K562 (cell line): ENCODE results near the gene ZNF699. TPM values are rescaled to one million over a fixed set of nuclear protein-coding genes. Genes with fewer than 3 reads are reported as not detected.
A peak's percentile ranks its signal among the peaks of the same experiment; 100 is the strongest.

Experiments
- BACH1 ChIP-seq: fragments of 200-800 bp; sonication (Bioruptor generic); IDR thresholded peaks from 2 replicates; pipeline ENCODE4 v1.6.1; 2016; ENCODE audit warnings: missing genetic modification characterization, missing compliant biosample characterization
- CBFB ChIP-seq: sonication (generic); formaldehyde crosslinking; IDR thresholded peaks from 2 replicates; pipeline ENCODE4 v1.4.0; 2020; ENCODE audit warnings: mild to moderate bottlenecking, missing genetic modification reagents
- ELF4 ChIP-seq: fragments of 450-650 bp; formaldehyde crosslinking; IDR thresholded peaks from 2 replicates; pipeline ENCODE4 v1.4.0; 2022; ENCODE audit warnings: missing genetic modification characterization
- FOXK1 ChIP-seq: sonication (generic); formaldehyde crosslinking; IDR thresholded peaks from 2 replicates; pipeline ENCODE4 v1.8.0; 2022; ENCODE audit warnings: missing genetic modification reagents, mild to moderate bottlenecking, borderline replicate concordance
- FOXM1 ChIP-seq, 2 experiments: fragments of 450-650 bp in 1 of 2; sonication (generic) in 1 of 2; formaldehyde crosslinking in 1 of 2; IDR thresholded peaks; 2 replicates each; pipeline versions ENCODE4 v1.6.1 to v1.9.0; 2017 to 2022; ENCODE audit warnings: low read depth in 2 of 2, mild to moderate bottlenecking in 2 of 2, missing genetic modification reagents in 1 of 2, moderate library complexity in 1 of 2
- L3MBTL2 ChIP-seq: fragments of 450-650 bp; IDR thresholded peaks from 2 replicates; pipeline ENCODE4 v1.6.1; 2016; ENCODE audit warnings: mild to moderate bottlenecking, moderate library complexity
- MAFK ChIP-seq: IDR thresholded peaks from 2 replicates; pipeline ENCODE4 v1.6.1; 2011; ENCODE audit warnings: low read length, improper control_type of control experiment
- MXD1 ChIP-seq: fragments of 250-450 bp; sonication (Bioruptor Pico); IDR thresholded peaks from 2 replicates; pipeline ENCODE4 v1.8.0; 2021; ENCODE audit warnings: borderline replicate concordance, mild to moderate bottlenecking, moderate library complexity; ENCODE audit not compliant: poor library complexity, severe bottlenecking
- NR1H2 ChIP-seq: sonication (generic); formaldehyde crosslinking; IDR thresholded peaks from 2 replicates; pipeline ENCODE4 v1.4.0; 2020; ENCODE audit warnings: mild to moderate bottlenecking, missing genetic modification reagents
- NR2C2 ChIP-seq, 2 experiments: fragments of 200-800 bp in 1 of 2; sonication (Bioruptor generic) in 1 of 2; sonication (generic) in 1 of 2; formaldehyde crosslinking in 1 of 2; IDR thresholded peaks; 2 replicates each; pipeline versions ENCODE4 v1.6.1 to v1.8.0; 2016 to 2022; ENCODE audit warnings: mild to moderate bottlenecking in 1 of 2, missing compliant biosample characterization in 1 of 2, missing genetic modification characterization in 1 of 2, missing genetic modification reagents in 1 of 2
- RUNX1 ChIP-seq: sonication (generic); IDR thresholded peaks from 2 replicates; pipeline ENCODE4 v1.6.1; 2016; ENCODE audit warnings: antibody characterized with exemption, low read depth
- SFPQ ChIP-seq: fragments of 200-400 bp; formaldehyde crosslinking; IDR thresholded peaks from 2 replicates; pipeline ENCODE4 v1.6.1; 2017; ENCODE audit warnings: mild to moderate bottlenecking, low read depth, low read length, moderate library complexity
- ZFX ChIP-seq: sonication (generic); formaldehyde crosslinking; IDR thresholded peaks from 2 replicates; pipeline ENCODE4 v1.8.0; 2022; ENCODE audit warnings: mild to moderate bottlenecking, missing genetic modification reagents, moderate library complexity
- ZNF212 ChIP-seq: fragments of 450-650 bp; formaldehyde crosslinking; IDR thresholded peaks from 2 replicates; pipeline ENCODE4 v1.4.0; 2020; ENCODE audit warnings: mild to moderate bottlenecking
- ZNF217 ChIP-seq: sonication (generic); formaldehyde crosslinking; IDR thresholded peaks from 2 replicates; pipeline ENCODE4 v1.8.0; 2022; ENCODE audit warnings: mild to moderate bottlenecking, missing genetic modification reagents
- ZNF384 ChIP-seq: IDR thresholded peaks from 2 replicates; pipeline ENCODE4 v1.6.1; 2012; ENCODE audit warnings: low read depth, low read length, improper control_type of control experiment
- ZNF449 ChIP-seq: fragments of 250-450 bp; sonication (Bioruptor Pico); IDR thresholded peaks from 2 replicates; pipeline ENCODE4 v1.8.0; 2022; ENCODE audit warnings: moderate library complexity, mild to moderate bottlenecking, inconsistent platforms
- ZNF583 ChIP-seq: fragments of 250-450 bp; sonication (Bioruptor Pico); IDR thresholded peaks from 2 replicates; pipeline ENCODE4 v1.4.0; 2020
- ZNF592 ChIP-seq: fragments of 450-650 bp; IDR thresholded peaks from 2 replicates; pipeline ENCODE4 v1.6.1; 2017; ENCODE audit warnings: antibody characterized with exemption, mild to moderate bottlenecking
- polyA plus RNA-seq, 8 experiments: library from polyadenylated mRNA; depleted of rRNA in 4 of 8; stranded (reverse) in 5 of 8; unstranded in 3 of 8; fragments of >200 nt; fragmentation: Nextera tagmentation in 2 of 8; fragmentation: Illumina TruSeq in 1 of 8; extraction: Ambion mirVana in 2 of 8; extraction: Trizol in 1 of 8; gene quantifications; 2 replicates each; pipeline versions ENCODE4 v1.2.1 to v1.2.3, GENCODE V29; 2011 to 2014; ENCODE audit warnings: inconsistent platforms in 1 of 8, missing spikeins in 1 of 8
- total RNA-seq, 7 experiments: library from RNA; depleted of rRNA in 6 of 7; stranded (reverse); fragments of >200 nt in 6 of 7; fragmentation: Illumina TruSeq in 2 of 7; extraction: Trizol in 2 of 7; gene quantifications; 2 replicates each; pipeline versions ENCODE4 v1.2.1 to v1.2.3, GENCODE V29; 2011 to 2021; ENCODE audit warnings: low replicate concordance in 1 of 7

Gene ZNF699
- total and polyA plus RNA-seq, 9 of the 15 experiments (the other 6 are each of a cell fraction or from before 2014, with no cell fraction given) = 0.08 to 4.1 (median 3.1) TPM

GRCh38 chr19:9323557-9323918, 13.9 kb upstream of the ZNF699 start (continued):
- TF ChIP-seq NR2C2 (CRISPR knock-in tag; IDR thresholded peaks at IDR 0.05) (no peak), NR2C2 (tag; IDR thresholded peaks at IDR 0.05) (peak; percentile 89), FOXM1 (IDR thresholded peaks at IDR 0.05; ENCODE audit: low read depth) (peak; percentile 19; the same call in 1 of the 2 replicates), FOXM1 (CRISPR knock-in tag; IDR thresholded peaks at IDR 0.05; ENCODE audit: low read depth) (no peak), RUNX1 (no peak), FOXK1 (CRISPR knock-in tag) (no peak), CBFB (no peak), ZNF449 (CRISPR knock-in tag) (no peak), MAFK (no peak), NR1H2 (no peak), ZNF212 (CRISPR knock-in tag) (no peak), BACH1 (tag) (no peak), ZNF217 (CRISPR knock-in tag) (no peak), SFPQ (no peak), ELF4 (CRISPR knock-in tag) (no peak), ZNF583 (no peak), L3MBTL2 (peak; percentile 82), MXD1 (CRISPR knock-in tag) (no peak), ZFX (no peak), ZNF592 (no peak), ZNF384 (no peak)
